HCT116 (cell line): Measurements from ENCODE around the gene ZBTB3.

Source experiments
- CBX3 ChIP-seq: IDR thresholded peaks from 2 replicates; pipeline ENCODE4 v1.6.1; 2012; ENCODE audit warnings: low read depth
- CEBPB ChIP-seq: IDR thresholded peaks from 2 replicates; pipeline ENCODE4 v1.6.1; 2012; ENCODE audit warnings: low read depth
- CTCF ChIP-seq, 3 experiments: fragments of 200-600 bp in 1 of 3; sonication (generic) in 1 of 3; IDR thresholded peaks in 2 of 3; conservative IDR thresholded peaks in 1 of 3; 2 replicates each; pipeline ENCODE4 v1.5.1; 2012 to 2017; ENCODE audit warnings: low read depth in 2 of 3, low read length in 2 of 3, antibody characterized with exemption in 1 of 3, borderline replicate concordance in 1 of 3, control low read depth in 1 of 3, mild to moderate bottlenecking in 1 of 3, mixed read lengths in 1 of 3, mixed run types in 1 of 3, moderate library complexity in 1 of 3; ENCODE audit not compliant: insufficient read depth in 1 of 3
- EZH2 ChIP-seq: fragments of 200-600 bp; sonication (generic); IDR thresholded peaks from 2 replicates; pipeline ENCODE4 v1.6.1; 2017; ENCODE audit warnings: antibody characterized with exemption, mixed run types
- POLR2A ChIP-seq: IDR thresholded peaks from 2 replicates; pipeline ENCODE4 v1.7.0; 2011; ENCODE audit warnings: borderline replicate concordance; ENCODE audit not compliant: insufficient read depth, insufficient read length; ENCODE audit errors: extremely low read depth
- RAD21 ChIP-seq: IDR thresholded peaks from 2 replicates; pipeline ENCODE4 v1.6.1; 2012; ENCODE audit warnings: low read depth, mild to moderate bottlenecking
- YY1 ChIP-seq: IDR thresholded peaks from 2 replicates; pipeline ENCODE4 v1.6.1; 2011; ENCODE audit warnings: low read length, low read depth, moderate library complexity, mild to moderate bottlenecking; ENCODE audit not compliant: insufficient replicate concordance; ENCODE audit errors: extremely low read depth
- ZFX ChIP-seq: fragments of 450-650 bp; IDR thresholded peaks from 2 replicates; pipeline ENCODE4 v1.6.1; 2017

GRCh38 chr11:62726156-62726914, 27.6 kb downstream of the ZBTB3 start:
- TF ChIP-seq POLR2A (no peak), ZFX (no peak), RAD21 (no peak), CEBPB (no peak), CTCF (IDR thresholded peaks at IDR 0.05 in 2 of 3, conservative IDR thresholded peaks at IDR 0.05 in 1 of 3; ENCODE audit: borderline replicate concordance in 1 of 3, insufficient read depth in 1 of 3, low read depth in 2 of 3, low read length in 2 of 3) (no peak), EZH2 (no peak), CBX3 (no peak), YY1 (no peak)
